HepG2 (cell line): ENCODE measurements around the gene PRR5L. TPM values are rescaled to one million over a fixed set of nuclear protein-coding genes. Genes with fewer than 3 reads are reported as not detected.

Experiments
- ATAC-seq: fragments of 200-7000 bp; cut with Tn5 transposase; 3 replicates; pipeline ENCODE4 v1.9.1; 2020; ENCODE audit warnings: mild to moderate bottlenecking, moderate library complexity
- BruUV-seq: library from RNA; stranded (reverse); fragments of 400-500 nt; replicated peaks from 2 replicates; lab custom pipeline; 2021; lab: Mats Ljungman, UMichigan
- CTCF ChIA-PET: fragments of 300-600 bp; formaldehyde crosslinking; extraction: SDS; loops from one replicate; lab custom pipeline; 2021; ENCODE audit warnings: low total read pairs, inconsistent platforms, low intra/inter-chr PET ratio; lab: Yijun Ruan, JAX
- POLR2A ChIA-PET: fragments of 350-600 bp; sonication (Branson Sonifier 250); formaldehyde crosslinking; loops from one replicate; lab custom pipeline; 2020; ENCODE audit warnings: antibody characterized with exemption, inconsistent platforms; lab: Yijun Ruan, JAX
- DNase-seq: peaks from one replicate; pipeline ENCODE4 v3.0.0-alpha.2; 2015; ENCODE audit warnings: low spot score
- FAIRE-seq: peaks from 3 replicates; lab custom pipeline; 2011; peaks lifted over from hg19 to GRCh38; lab: Jason Lieb, UNC
- H2AFZ ChIP-seq: one replicate; pipeline ENCODE4 v1.6.1; 2011; ENCODE audit warnings: low read length, inconsistent platforms
- H3K27ac ChIP-seq: fragments of 300-600 bp; 3 replicates; pipeline ENCODE4 v1.8.0; 2011; ENCODE audit warnings: mixed run types, mild to moderate bottlenecking, mixed read lengths, low read length, inconsistent platforms; ENCODE audit not compliant: insufficient read depth; ENCODE audit errors: extremely low read length
- H3K27me3 ChIP-seq, 2 experiments: fragments of 200-600 bp in 1 of 2; 2 replicates in 1 of 2; 3 replicates in 1 of 2; pipeline versions ENCODE4 v1.6.0 to v1.8.0; 2011; ENCODE audit warnings: low read length in 2 of 2, mild to moderate bottlenecking in 2 of 2, moderate library complexity in 2 of 2, inconsistent platforms in 1 of 2; ENCODE audit not compliant: insufficient read depth in 2 of 2, control insufficient read depth in 1 of 2
- H3K36me3 ChIP-seq, 2 experiments: fragments of 200-600 bp in 1 of 2; replicated peaks in 1 of 2; 2 replicates in 1 of 2; 3 replicates in 1 of 2; pipeline versions ENCODE4 v1.5.1 to v1.8.0; 2011; ENCODE audit warnings: low read length in 2 of 2, inconsistent platforms in 1 of 2; ENCODE audit not compliant: insufficient read depth in 2 of 2, control insufficient read depth in 1 of 2
- H3K4me1 ChIP-seq: 2 replicates; pipeline ENCODE4 v1.5.1; 2012; ENCODE audit warnings: low read length, inconsistent platforms; ENCODE audit not compliant: insufficient read depth
- H3K4me2 ChIP-seq: 2 replicates; pipeline ENCODE4 v1.6.0; 2011; ENCODE audit warnings: low read depth, low read length, inconsistent platforms
- H3K4me3 ChIP-seq, 3 experiments: fragments of 200-600 bp in 1 of 3; sonication (generic), shearing (Covaris generic) in 1 of 3; replicated peaks in 1 of 3; 2 replicates each; pipeline ENCODE4 v1.5.1; 2011 to 2016; ENCODE audit warnings: low read length in 3 of 3, inconsistent platforms in 2 of 3, low read depth in 2 of 3, mild to moderate bottlenecking in 2 of 3, control low read depth in 1 of 3, mixed read lengths in 1 of 3; ENCODE audit not compliant: insufficient read depth in 1 of 3
- H3K79me2 ChIP-seq: one replicate; pipeline ENCODE4 v1.6.1; 2011; ENCODE audit warnings: low read length, inconsistent platforms; ENCODE audit not compliant: insufficient read depth
- H3K9ac ChIP-seq: 2 replicates; pipeline ENCODE4 v1.6.0; 2011; ENCODE audit warnings: mild to moderate bottlenecking, low read depth, low read length, inconsistent platforms; ENCODE audit not compliant: insufficient read depth
- H3K9me3 ChIP-seq: 2 replicates; pipeline ENCODE4 v1.5.1; 2012; ENCODE audit warnings: mild to moderate bottlenecking, low read length
- H4K20me1 ChIP-seq: 2 replicates; pipeline ENCODE4 v1.6.0; 2011; ENCODE audit warnings: inconsistent platforms, mild to moderate bottlenecking, low read length, moderate library complexity; ENCODE audit not compliant: insufficient read depth
- GFI1 ChIP-seq: sonication (generic); formaldehyde crosslinking; IDR thresholded peaks from 2 replicates; pipeline ENCODE4 v1.5.0; 2020; ENCODE audit warnings: missing genetic modification reagents, mild to moderate bottlenecking, borderline replicate concordance
- KDM2A ChIP-seq: sonication (generic); formaldehyde crosslinking; IDR thresholded peaks from 2 replicates; pipeline ENCODE4 v1.4.0; 2020; ENCODE audit warnings: low read depth, missing genetic modification reagents, borderline replicate concordance
- MIXL1 ChIP-seq: IDR thresholded peaks from 2 replicates; pipeline ENCODE4 v1.6.1; 2016
- ZNF333 ChIP-seq: sonication (generic); formaldehyde crosslinking; IDR thresholded peaks from 2 replicates; pipeline ENCODE4 v1.4.0; 2020; ENCODE audit warnings: mild to moderate bottlenecking, missing genetic modification reagents, borderline replicate concordance
- WGBS: methylation state at CpG from one replicate; pipeline ENCODE4 v1.1.6; 2017; ENCODE audit warnings: low lambda C conversion rate; 5-methylcytosine and 5-hydroxymethylcytosine counted together
- in situ Hi-C: cut with HindIII; loops from 2 replicates; pipeline ENCODE4 v1.10.0; 2017; ENCODE audit warnings: low pct_unique_long_range_greater_than_20kb; ENCODE audit not compliant: extremely low pct_ligation_motif_present
- intact Hi-C: fragments of 100-400 bp; cut with micrococcal nuclease; formaldehyde crosslinking; loops from one replicate; pipeline ENCODE4 v1.10.0; 2022; ENCODE audit not compliant: unreplicated experiment
- polyA plus RNA-seq, 8 experiments: library from polyadenylated mRNA; depleted of rRNA in 3 of 8; stranded (reverse) in 7 of 8; unstranded in 1 of 8; fragments of >200 nt; fragmentation: Illumina TruSeq in 4 of 8; extraction: Trizol in 4 of 8; gene quantifications; 2 replicates each; pipeline versions ENCODE4 v1.2.1 to v1.2.3, GENCODE V29; 2011 to 2016; ENCODE audit warnings: low read depth in 4 of 8, missing spikeins in 1 of 8, mixed read lengths in 1 of 8; ENCODE audit not compliant: insufficient read depth in 1 of 8
- total RNA-seq, 5 experiments: library from RNA; depleted of rRNA; stranded (reverse); fragments of >200 nt; fragmentation: Illumina TruSeq; extraction: Trizol; gene quantifications; 2 replicates each; pipeline ENCODE4 v1.2.3, GENCODE V29; 2016; ENCODE audit warnings: low read depth in 1 of 5
- TF ChIP-seq, protein P1 (sequence below): IDR thresholded peaks from 2 replicates; pipeline ENCODE4 v1.6.1; 2018; ENCODE audit warnings: missing genetic modification reagents, mild to moderate bottlenecking, missing compliant biosample characterization
- TF ChIP-seq, protein P2 (sequence below): sonication (generic); formaldehyde crosslinking; IDR thresholded peaks from 2 replicates; pipeline ENCODE4 v1.9.0; 2022; ENCODE audit warnings: missing genetic modification reagents, mild to moderate bottlenecking, borderline replicate concordance
- TF ChIP-seq, protein P3 (sequence below): sonication (generic); formaldehyde crosslinking; IDR thresholded peaks from 2 replicates; pipeline ENCODE4; 2020; ENCODE audit warnings: missing genetic modification reagents, mild to moderate bottlenecking, borderline replicate concordance
- TF ChIP-seq, protein P4 (sequence below): sonication (generic); formaldehyde crosslinking; IDR thresholded peaks from 2 replicates; pipeline ENCODE4 v1.5.1; 2020; ENCODE audit warnings: missing genetic modification reagents, mild to moderate bottlenecking, borderline replicate concordance
- TF ChIP-seq, protein P5 (sequence below): sonication (generic); formaldehyde crosslinking; IDR thresholded peaks from 2 replicates; pipeline ENCODE4 v1.4.0; 2020; ENCODE audit warnings: missing genetic modification reagents

Gene PRR5L
- total and polyA plus RNA-seq, 2 of the 13 experiments (the other 11 are each of a cell fraction or from before 2014, with no cell fraction given) = 0.16 TPM; not detected in 1

DNA sequence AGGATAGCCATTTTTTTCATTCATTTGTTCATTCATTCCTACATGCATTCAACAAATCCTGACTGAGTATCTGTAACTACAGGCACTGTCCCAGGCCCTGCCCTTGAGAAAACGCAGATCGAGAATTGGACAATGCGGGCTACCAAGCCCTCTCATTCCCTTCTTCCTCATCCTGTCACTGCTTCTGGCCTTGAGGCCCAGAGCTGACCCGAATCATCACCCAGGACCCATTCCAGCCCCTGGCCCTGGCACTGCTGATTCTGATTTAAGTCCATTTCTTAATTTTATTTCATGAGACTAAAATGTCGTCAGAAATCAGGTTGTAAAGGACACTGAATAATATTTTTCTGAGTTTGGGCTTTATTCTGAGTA, 31.1 kb upstream of the PRR5L start:
- peaks cover 0 to 11% of the 10 kb centered on the region in 2 experiments; a peak in 2 of 5 replicates for H3K27me3 ChIP-seq
- H3K79me2 ChIP-seq = no peaks in the 10 kb centered on the region
- no peak overlapping the region for H3K9ac ChIP-seq
- no peaks in the 10 kb centered on the region for H3K9me3 ChIP-seq
- TF ChIP-seq, protein P1, sequence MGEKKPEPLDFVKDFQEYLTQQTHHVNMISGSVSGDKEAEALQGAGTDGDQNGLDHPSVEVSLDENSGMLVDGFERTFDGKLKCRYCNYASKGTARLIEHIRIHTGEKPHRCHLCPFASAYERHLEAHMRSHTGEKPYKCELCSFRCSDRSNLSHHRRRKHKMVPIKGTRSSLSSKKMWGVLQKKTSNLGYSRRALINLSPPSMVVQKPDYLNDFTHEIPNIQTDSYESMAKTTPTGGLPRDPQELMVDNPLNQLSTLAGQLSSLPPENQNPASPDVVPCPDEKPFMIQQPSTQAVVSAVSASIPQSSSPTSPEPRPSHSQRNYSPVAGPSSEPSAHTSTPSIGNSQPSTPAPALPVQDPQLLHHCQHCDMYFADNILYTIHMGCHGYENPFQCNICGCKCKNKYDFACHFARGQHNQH (CRISPR knock-in tag) = no peak
- TF ChIP-seq, protein P2, sequence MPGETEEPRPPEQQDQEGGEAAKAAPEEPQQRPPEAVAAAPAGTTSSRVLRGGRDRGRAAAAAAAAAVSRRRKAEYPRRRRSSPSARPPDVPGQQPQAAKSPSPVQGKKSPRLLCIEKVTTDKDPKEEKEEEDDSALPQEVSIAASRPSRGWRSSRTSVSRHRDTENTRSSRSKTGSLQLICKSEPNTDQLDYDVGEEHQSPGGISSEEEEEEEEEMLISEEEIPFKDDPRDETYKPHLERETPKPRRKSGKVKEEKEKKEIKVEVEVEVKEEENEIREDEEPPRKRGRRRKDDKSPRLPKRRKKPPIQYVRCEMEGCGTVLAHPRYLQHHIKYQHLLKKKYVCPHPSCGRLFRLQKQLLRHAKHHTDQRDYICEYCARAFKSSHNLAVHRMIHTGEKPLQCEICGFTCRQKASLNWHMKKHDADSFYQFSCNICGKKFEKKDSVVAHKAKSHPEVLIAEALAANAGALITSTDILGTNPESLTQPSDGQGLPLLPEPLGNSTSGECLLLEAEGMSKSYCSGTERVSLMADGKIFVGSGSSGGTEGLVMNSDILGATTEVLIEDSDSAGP (CRISPR knock-in tag) = no peak
- TF ChIP-seq, protein P3, sequence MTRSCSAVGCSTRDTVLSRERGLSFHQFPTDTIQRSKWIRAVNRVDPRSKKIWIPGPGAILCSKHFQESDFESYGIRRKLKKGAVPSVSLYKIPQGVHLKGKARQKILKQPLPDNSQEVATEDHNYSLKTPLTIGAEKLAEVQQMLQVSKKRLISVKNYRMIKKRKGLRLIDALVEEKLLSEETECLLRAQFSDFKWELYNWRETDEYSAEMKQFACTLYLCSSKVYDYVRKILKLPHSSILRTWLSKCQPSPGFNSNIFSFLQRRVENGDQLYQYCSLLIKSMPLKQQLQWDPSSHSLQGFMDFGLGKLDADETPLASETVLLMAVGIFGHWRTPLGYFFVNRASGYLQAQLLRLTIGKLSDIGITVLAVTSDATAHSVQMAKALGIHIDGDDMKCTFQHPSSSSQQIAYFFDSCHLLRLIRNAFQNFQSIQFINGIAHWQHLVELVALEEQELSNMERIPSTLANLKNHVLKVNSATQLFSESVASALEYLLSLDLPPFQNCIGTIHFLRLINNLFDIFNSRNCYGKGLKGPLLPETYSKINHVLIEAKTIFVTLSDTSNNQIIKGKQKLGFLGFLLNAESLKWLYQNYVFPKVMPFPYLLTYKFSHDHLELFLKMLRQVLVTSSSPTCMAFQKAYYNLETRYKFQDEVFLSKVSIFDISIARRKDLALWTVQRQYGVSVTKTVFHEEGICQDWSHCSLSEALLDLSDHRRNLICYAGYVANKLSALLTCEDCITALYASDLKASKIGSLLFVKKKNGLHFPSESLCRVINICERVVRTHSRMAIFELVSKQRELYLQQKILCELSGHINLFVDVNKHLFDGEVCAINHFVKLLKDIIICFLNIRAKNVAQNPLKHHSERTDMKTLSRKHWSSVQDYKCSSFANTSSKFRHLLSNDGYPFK (CRISPR knock-in tag) = no peak
- TF ChIP-seq KDM2A (CRISPR knock-in tag) (no peak), MIXL1 (CRISPR knock-in tag) (no peak), GFI1 (no peak), ZNF333 (CRISPR knock-in tag) (no peak)
- TF ChIP-seq, protein P4, sequence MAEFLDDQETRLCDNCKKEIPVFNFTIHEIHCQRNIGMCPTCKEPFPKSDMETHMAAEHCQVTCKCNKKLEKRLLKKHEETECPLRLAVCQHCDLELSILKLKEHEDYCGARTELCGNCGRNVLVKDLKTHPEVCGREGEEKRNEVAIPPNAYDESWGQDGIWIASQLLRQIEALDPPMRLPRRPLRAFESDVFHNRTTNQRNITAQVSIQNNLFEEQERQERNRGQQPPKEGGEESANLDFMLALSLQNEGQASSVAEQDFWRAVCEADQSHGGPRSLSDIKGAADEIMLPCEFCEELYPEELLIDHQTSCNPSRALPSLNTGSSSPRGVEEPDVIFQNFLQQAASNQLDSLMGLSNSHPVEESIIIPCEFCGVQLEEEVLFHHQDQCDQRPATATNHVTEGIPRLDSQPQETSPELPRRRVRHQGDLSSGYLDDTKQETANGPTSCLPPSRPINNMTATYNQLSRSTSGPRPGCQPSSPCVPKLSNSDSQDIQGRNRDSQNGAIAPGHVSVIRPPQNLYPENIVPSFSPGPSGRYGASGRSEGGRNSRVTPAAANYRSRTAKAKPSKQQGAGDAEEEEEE = no peak
- TF ChIP-seq, protein P5, sequence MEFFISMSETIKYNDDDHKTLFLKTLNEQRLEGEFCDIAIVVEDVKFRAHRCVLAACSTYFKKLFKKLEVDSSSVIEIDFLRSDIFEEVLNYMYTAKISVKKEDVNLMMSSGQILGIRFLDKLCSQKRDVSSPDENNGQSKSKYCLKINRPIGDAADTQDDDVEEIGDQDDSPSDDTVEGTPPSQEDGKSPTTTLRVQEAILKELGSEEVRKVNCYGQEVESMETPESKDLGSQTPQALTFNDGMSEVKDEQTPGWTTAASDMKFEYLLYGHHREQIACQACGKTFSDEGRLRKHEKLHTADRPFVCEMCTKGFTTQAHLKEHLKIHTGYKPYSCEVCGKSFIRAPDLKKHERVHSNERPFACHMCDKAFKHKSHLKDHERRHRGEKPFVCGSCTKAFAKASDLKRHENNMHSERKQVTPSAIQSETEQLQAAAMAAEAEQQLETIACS = no peak
- no peaks in the 10 kb centered on the region for H4K20me1 ChIP-seq
- no TSS peak for BruUV-seq
- ATAC-seq (no peak), DNase-seq (no peak), FAIRE-seq (no peak)
- no peak overlapping the region for H3K4me3 ChIP-seq
- WGBS = 11% methylated on average over 5 of the region's 5 CpGs
- POLR2A ChIA-PET = no interaction called here
- no peak overlapping the region for H2AFZ ChIP-seq
- no peaks in the 10 kb centered on the region for H3K4me1 ChIP-seq
- in situ Hi-C loops (loop anchor here (5.0 to 25.0 kb wide), 4 partner anchors 220 to 778 kb away; partner anchors contain the start of gene FJX1), intact Hi-C loops (loop anchor here (5.0 kb wide), 2 partner anchors 212 to 778 kb away; no protein-coding TSS in a partner anchor)
- no peaks in the 10 kb centered on the region for H3K36me3 ChIP-seq
- no peak overlapping the region for H3K4me2 ChIP-seq
- CTCF ChIA-PET = interaction anchor here (1.5 kb wide), 1 partner anchor 777 kb away, joined by 3 read pairs; no protein-coding TSS in a partner anchor
- no peak overlapping the region for H3K27ac ChIP-seq
